SK-N-MC (cell line): ENCODE results near the gene TGFBRAP1.

Source experiments
- FOXP2 ChIP-seq: optimal IDR thresholded peaks from 2 replicates; pipeline ENCODE3; 2011; ENCODE audit warnings: mild to moderate bottlenecking, moderate library complexity; ENCODE audit not compliant: insufficient read depth; ENCODE audit errors: extremely low read length, control extremely low read depth
- POLR2AphosphoS5 ChIP-seq: IDR thresholded peaks from 2 replicates; pipeline ENCODE4 v1.6.1; 2012; ENCODE audit warnings: mild to moderate bottlenecking, low read depth, low read length, borderline replicate concordance

GRCh38 chr2:105271393-105272045, 58.0 kb downstream of the TGFBRAP1 start:
- TF ChIP-seq POLR2AphosphoS5 (no peak), FOXP2 (no peak)
